SU-DHL-6 (cell line): Measurements from ENCODE around the gene IFIT3.

ENCODE experiments used
- CTCF ChIP-seq: fragments of 200-600 bp; sonication (generic); IDR thresholded peaks from one replicate; pipeline ENCODE4 v1.5.1; 2017; ENCODE audit warnings: antibody characterized with exemption, mild to moderate bottlenecking, low read length, moderate library complexity; ENCODE audit not compliant: insufficient read depth, poor library complexity, severe bottlenecking
- EZH2phosphoT487 ChIP-seq: fragments of 200-600 bp; sonication (generic), shearing (Covaris generic); conservative IDR thresholded peaks from 2 replicates; pipeline ENCODE4 v1.6.1; 2018; ENCODE audit warnings: mild to moderate bottlenecking, antibody characterized with exemption, low read length, moderate library complexity, mixed read lengths

DNA sequence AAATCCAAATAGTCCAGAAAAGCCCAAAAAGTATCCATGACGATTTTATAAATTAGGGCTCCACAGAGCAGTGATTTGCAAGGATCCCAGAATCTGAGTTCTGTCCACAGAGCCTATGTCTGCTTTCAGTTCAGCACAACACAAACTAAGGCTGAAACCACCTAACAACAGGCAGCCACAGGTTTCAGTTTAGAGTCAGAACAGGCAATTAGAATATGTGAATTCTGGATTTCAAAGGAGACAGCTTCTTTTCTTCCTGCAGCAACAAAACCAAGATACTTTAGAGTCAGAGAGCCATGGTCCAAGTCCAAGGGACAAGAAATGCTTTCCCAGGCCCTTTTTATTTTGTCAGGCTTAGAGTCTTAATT, 23.6 kb downstream of the IFIT3 start:
- TF ChIP-seq CTCF, result no peak
- TF ChIP-seq EZH2phosphoT487, result no peak
